Suprapubic skin (tissue), 4 donors: ENCODE measurements around the gene OXCT1. TPM values are rescaled to one million over a fixed set of nuclear protein-coding genes. Genes with fewer than 3 reads are reported as not detected.

Source experiments
- DNase-seq, 2 donors: peaks; one replicate each; pipeline ENCODE4 v3.0.0-alpha.2; 2019; ENCODE audit warnings: low spot score in 2 of 2
- H3K27ac ChIP-seq: fragments of 200-600 bp; sonication (generic); one replicate; pipeline ENCODE4 v1.5.1; 2019
- H3K27me3 ChIP-seq: fragments of 200-600 bp; sonication (generic); one replicate; pipeline ENCODE4 v1.5.1; 2019
- H3K36me3 ChIP-seq: fragments of 200-600 bp; sonication (generic); one replicate; pipeline ENCODE4 v1.5.1; 2019
- H3K4me1 ChIP-seq: fragments of 200-600 bp; sonication (generic); one replicate; pipeline ENCODE4 v1.5.1; 2019
- H3K4me3 ChIP-seq: fragments of 200-600 bp; sonication (generic); one replicate; pipeline ENCODE4 v1.5.1; 2019; ENCODE audit warnings: mild to moderate bottlenecking
- H3K9me3 ChIP-seq: fragments of 200-600 bp; sonication (generic); one replicate; pipeline ENCODE4 v1.5.1; 2019
- CTCF ChIP-seq, 2 donors: fragments of 200-600 bp in 1 of 2; fragments of 450-650 bp in 1 of 2; sonication (generic) in 1 of 2; IDR thresholded peaks; one replicate each; pipeline ENCODE4 v1.5.1; 2016 to 2019; ENCODE audit warnings: antibody characterized with exemption in 2 of 2, mild to moderate bottlenecking in 1 of 2, moderate library complexity in 1 of 2
- EP300 ChIP-seq: sonication (generic); formaldehyde crosslinking; IDR thresholded peaks from one replicate; pipeline ENCODE4 v1.6.1; 2017; ENCODE audit warnings: antibody characterized with exemption
- POLR2A ChIP-seq, 2 donors: fragments of 450-650 bp; IDR thresholded peaks; one replicate each; pipeline ENCODE4 v1.6.1; 2017; ENCODE audit warnings: antibody characterized with exemption in 2 of 2, mild to moderate bottlenecking in 2 of 2, moderate library complexity in 2 of 2
- POLR2AphosphoS5 ChIP-seq, 3 donors: sonication (generic); formaldehyde crosslinking; IDR thresholded peaks; one replicate each; pipeline ENCODE4 v1.6.1; 2017; ENCODE audit warnings: antibody characterized with exemption in 3 of 3
- WGBS: methylation state at CpG from one replicate; pipeline ENCODE4 v1.1.5; 2018; 5-methylcytosine and 5-hydroxymethylcytosine counted together
- total RNA-seq, 4 donors: library from RNA; depleted of rRNA; stranded (reverse); fragments of >200 nt; gene quantifications; one replicate each; pipeline ENCODE4 v1.1.0, GENCODE V29; 2016

The OXCT1 gene
- total RNA-seq, 4 donors from 2014 or later, result 17.4 to 71.9 (median 24.7) TPM

- Histone ChIP-seq H3K4me1 (peaks cover 4% of the 10 kb centered on the region), H3K9me3 (no peaks in the 10 kb centered on the region), H3K36me3 (peaks cover 17% of the 10 kb centered on the region), H3K27ac (no peak overlapping the region), H3K27me3 (no peaks in the 10 kb centered on the region), H3K4me3 (no peak overlapping the region)
- WGBS, result 72% methylated on average over 2 of the region's 2 CpGs
- TF ChIP-seq POLR2A (IDR thresholded peaks at IDR 0.05) (no peak), CTCF (IDR thresholded peaks at IDR 0.05) (no peak), POLR2AphosphoS5 (IDR thresholded peaks at IDR 0.05) (no peak), EP300 (no peak)
- no peak for DNase-seq
Measured at GRCh38 chr5:41858890-41859289, 11.3 kb downstream of the OXCT1 start.

GRCh38 chr5:41857989-41858388, 12.2 kb downstream of the OXCT1 start:
- no peaks in the 10 kb centered on the region for H3K9me3 ChIP-seq
- H3K4me1 ChIP-seq, result no peaks in the 10 kb centered on the region
- no peaks in the 10 kb centered on the region for H3K27me3 ChIP-seq
- no peak overlapping the region for H3K4me3 ChIP-seq
- TF ChIP-seq POLR2A (IDR thresholded peaks at IDR 0.05) (no peak), POLR2AphosphoS5 (IDR thresholded peaks at IDR 0.05) (no peak), CTCF (IDR thresholded peaks at IDR 0.05) (no peak), EP300 (no peak)
- WGBS, result 62% methylated on average over 1 of the region's 1 CpG
- DNase-seq, result no peak
- no peak overlapping the region for H3K27ac ChIP-seq
- peaks cover 21% of the 10 kb centered on the region for H3K36me3 ChIP-seq

GRCh38 chr5:41856644-41857491, 13.4 kb downstream of the OXCT1 start:
- TF ChIP-seq EP300 (no peak), CTCF (IDR thresholded peaks at IDR 0.05) (peak; percentile 59 to 75), POLR2AphosphoS5 (IDR thresholded peaks at IDR 0.05) (no peak), POLR2A (IDR thresholded peaks at IDR 0.05) (no peak)
- H3K36me3 ChIP-seq, result peaks cover 27% of the 10 kb centered on the region
- H3K27ac ChIP-seq, result no peak overlapping the region
- no peak for DNase-seq
- H3K4me1 ChIP-seq, result no peaks in the 10 kb centered on the region
- WGBS, result 51% methylated on average over 5 of the region's 5 CpGs
- no peak overlapping the region for H3K4me3 ChIP-seq
- H3K27me3 ChIP-seq, result no peaks in the 10 kb centered on the region
- H3K9me3 ChIP-seq, result no peaks in the 10 kb centered on the region

- TF ChIP-seq POLR2AphosphoS5 (IDR thresholded peaks at IDR 0.05), result no peak
- no peak for TF ChIP-seq EP300
- TF ChIP-seq CTCF (IDR thresholded peaks at IDR 0.05), result no peak
- no peak for TF ChIP-seq POLR2A (IDR thresholded peaks at IDR 0.05)
- Histone ChIP-seq H3K27me3 (no peaks in the 10 kb centered on the region), H3K9me3 (no peaks in the 10 kb centered on the region), H3K36me3 (peaks cover 37% of the 10 kb centered on the region), H3K27ac (no peak overlapping the region), H3K4me1 (no peaks in the 10 kb centered on the region), H3K4me3 (no peak overlapping the region)
- WGBS, result 100% methylated on average over 2 of the region's 2 CpGs
- DNase-seq, result no peak
Measured at GRCh38 chr5:41852293-41852692, 17.9 kb downstream of the OXCT1 start.

GRCh38 chr5:41851116-41851515, 19.1 kb downstream of the OXCT1 start:
- no peak for DNase-seq
- Histone ChIP-seq H3K9me3 (no peaks in the 10 kb centered on the region), H3K4me3 (no peak overlapping the region), H3K4me1 (no peaks in the 10 kb centered on the region), H3K27ac (no peak overlapping the region), H3K27me3 (no peaks in the 10 kb centered on the region), H3K36me3 (peaks cover 37% of the 10 kb centered on the region)
- whole genome bisulfite sequencing, result 100% methylated on average over 1 of the region's 1 CpG
- TF ChIP-seq EP300, result no peak
- no peak for TF ChIP-seq POLR2A (IDR thresholded peaks at IDR 0.05)
- TF ChIP-seq POLR2AphosphoS5 (IDR thresholded peaks at IDR 0.05), result no peak
- TF ChIP-seq CTCF (IDR thresholded peaks at IDR 0.05), result no peak
